22Rv1 (cell line): ENCODE measurements around the gene BPIFB3.

Source experiments
- H3K27ac ChIP-seq: fragments of 450-650 bp; 2 replicates; pipeline ENCODE4 v1.5.1; 2017
- CTCF ChIP-seq: fragments of 450-650 bp; IDR thresholded peaks from 2 replicates; pipeline ENCODE4 v1.5.1; 2017; ENCODE audit warnings: mild to moderate bottlenecking
- ZFX ChIP-seq: fragments of 450-650 bp; IDR thresholded peaks from 2 replicates; pipeline ENCODE4 v1.6.1; 2017; ENCODE audit warnings: antibody characterized with exemption, borderline replicate concordance

The BPIFB3 gene

GRCh38 chr20:33026779-33027759 is 26.6 kb upstream of the BPIFB3 start:
- no peak for TF ChIP-seq CTCF
- no peak for TF ChIP-seq ZFX
- no peak overlapping the region for H3K27ac ChIP-seq

GRCh38 chr20:33027769-33028751 is 25.6 kb upstream of the BPIFB3 start:
- no peak overlapping the region for H3K27ac ChIP-seq
- TF ChIP-seq CTCF (no peak), ZFX (no peak)

- no peak overlapping the region for H3K27ac ChIP-seq
- TF ChIP-seq CTCF (no peak), ZFX (no peak)
Measured at GRCh38 chr20:33028875-33029274, 24.8 kb upstream of the BPIFB3 start.

- TF ChIP-seq CTCF (no peak), ZFX (no peak)
- H3K27ac ChIP-seq, result no peak overlapping the region
Measured at GRCh38 chr20:33030076-33030475, 23.6 kb upstream of the BPIFB3 start.

- TF ChIP-seq ZFX, result no peak
- TF ChIP-seq CTCF, result no peak
Measured at GRCh38 chr20:33030569-33030968, 23.1 kb upstream of the BPIFB3 start.

GRCh38 chr20:33031531-33031930 is 22.2 kb upstream of the BPIFB3 start, which contains the start of gene BPIFB6:
TSS of gene BPIFB6 (plus strand) at chr20:33031648. CDS start at chr20:33031648, 0 bp downstream.
- H3K27ac ChIP-seq, result no peak within 1 kb of the TSS
- TF ChIP-seq CTCF (no peak), ZFX (no peak)

More at GRCh38 chr20:33030569-33030968, 23.1 kb upstream of the BPIFB3 start:
- H3K27ac ChIP-seq, result no peak overlapping the region
